ENCODE measurements around the gene ELFN1.

ELFN1 gene

DNA sequence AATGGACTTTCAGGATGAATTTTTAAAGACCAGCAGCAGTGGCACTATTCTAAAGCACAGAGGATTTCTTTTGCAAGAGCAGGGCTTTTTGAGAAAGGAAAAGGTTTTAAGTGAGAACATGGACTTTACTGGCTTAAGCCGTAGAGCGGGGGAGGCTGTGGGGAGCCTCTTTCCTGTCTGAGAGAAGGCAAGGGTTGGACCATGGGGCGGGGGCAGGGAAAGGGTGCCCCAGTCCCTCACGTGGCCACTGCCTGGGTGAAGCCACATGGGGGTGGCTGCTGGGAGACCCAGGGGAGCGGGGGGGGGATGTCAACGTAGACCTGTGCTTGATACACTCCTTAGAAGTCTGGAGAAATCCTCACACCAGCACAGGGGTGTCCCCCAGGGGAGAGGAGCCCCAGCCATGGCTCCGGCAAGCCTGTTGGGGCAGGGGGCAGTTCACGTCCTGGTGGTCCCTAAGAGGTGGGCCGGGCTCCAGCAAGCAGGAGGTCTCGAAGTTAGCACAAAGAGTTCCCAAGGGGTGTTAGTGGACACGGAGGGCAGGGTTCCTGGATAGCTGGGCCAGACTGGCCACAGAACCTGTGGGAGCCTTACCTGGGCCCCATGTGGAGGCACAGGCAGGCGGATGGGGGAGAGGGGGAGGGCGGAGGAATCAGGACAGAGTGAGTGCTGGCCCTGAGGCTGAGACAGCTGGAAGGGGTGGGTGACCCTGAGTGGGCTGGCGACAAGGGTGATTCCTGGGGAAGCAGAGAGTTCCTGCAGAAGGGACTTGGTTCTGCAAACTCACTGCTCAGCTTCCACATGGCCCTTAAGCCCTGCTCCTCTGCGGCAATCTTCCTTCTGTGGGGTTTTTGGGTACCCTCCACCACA is 36.9 kb upstream of the ELFN1 start:
- TF ChIP-seq POLR2A (IDR thresholded peaks at IDR 0.05; ENCODE audit: low read depth, low read length) (no peak), POLR2AphosphoS5 (IDR thresholded peaks at IDR 0.05; ENCODE audit: low read depth, low read length) (no peak), TAF1 (IDR thresholded peaks at IDR 0.05; ENCODE audit: borderline replicate concordance, low read depth, low read length) (no peak)
- no peak for DNase-seq (ENCODE audit: insufficient read length)
- no peak for FAIRE-seq

GRCh38 chr7:1635401-1635800 is 34.7 kb upstream of the ELFN1 start:
- FAIRE-seq (no peak), DNase-seq (ENCODE audit: insufficient read length) (no peak)
- TF ChIP-seq POLR2A (IDR thresholded peaks at IDR 0.05; ENCODE audit: low read depth, low read length): no peak
- TF ChIP-seq TAF1 (IDR thresholded peaks at IDR 0.05; ENCODE audit: borderline replicate concordance, low read depth, low read length): no peak
- no peak for TF ChIP-seq POLR2AphosphoS5 (IDR thresholded peaks at IDR 0.05; ENCODE audit: low read depth, low read length)

- no peak for DNase-seq (ENCODE audit: insufficient read length)
- no peak for FAIRE-seq
These were observed 32.9 kb upstream of the ELFN1 start for GRCh38 chr7:1637155-1637554.

GRCh38 chr7:1638215-1638661 is 31.8 kb upstream of the ELFN1 start:
- no peak for DNase-seq (ENCODE audit: insufficient read length)
- no peak for TF ChIP-seq TAF1 (IDR thresholded peaks at IDR 0.05; ENCODE audit: borderline replicate concordance, low read depth, low read length)
- TF ChIP-seq POLR2A (IDR thresholded peaks at IDR 0.05; ENCODE audit: low read depth, low read length): no peak
- TF ChIP-seq POLR2AphosphoS5 (IDR thresholded peaks at IDR 0.05; ENCODE audit: low read depth, low read length): no peak
- FAIRE-seq: no peak

More at GRCh38 chr7:1637155-1637554, 32.9 kb upstream of the ELFN1 start:
- TF ChIP-seq POLR2A (IDR thresholded peaks at IDR 0.05; ENCODE audit: low read depth, low read length) (no peak), POLR2AphosphoS5 (IDR thresholded peaks at IDR 0.05; ENCODE audit: low read depth, low read length) (no peak), TAF1 (IDR thresholded peaks at IDR 0.05; ENCODE audit: borderline replicate concordance, low read depth, low read length) (no peak)

DNA sequence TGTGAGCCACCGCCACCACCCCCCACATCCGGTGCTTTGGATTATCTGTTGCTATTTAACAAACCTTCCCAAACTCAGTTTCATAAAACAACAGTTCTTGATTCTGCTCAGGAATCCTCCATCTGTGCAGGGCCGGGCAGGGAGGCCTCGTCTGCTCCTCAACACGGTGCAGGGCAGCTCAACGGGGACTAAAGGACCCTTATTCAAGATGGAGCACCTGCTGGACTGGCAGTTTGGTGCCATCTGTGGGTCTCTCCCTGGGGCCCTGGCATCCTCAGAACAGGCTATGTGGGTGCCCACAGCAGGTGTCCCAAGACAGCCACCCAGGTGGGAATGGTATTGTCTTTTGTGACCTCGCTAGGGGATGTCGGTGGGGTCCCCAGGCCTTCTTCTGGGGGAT is 31.0 kb upstream of the ELFN1 start:
- TF ChIP-seq TAF1 (IDR thresholded peaks at IDR 0.05; ENCODE audit: borderline replicate concordance, low read depth, low read length) (no peak), POLR2AphosphoS5 (IDR thresholded peaks at IDR 0.05; ENCODE audit: low read depth, low read length) (no peak), POLR2A (IDR thresholded peaks at IDR 0.05; ENCODE audit: low read depth, low read length) (no peak)
- DNase-seq (ENCODE audit: insufficient read length): no peak
- no peak for FAIRE-seq

GRCh38 chr7:1639532-1640175 is 30.4 kb upstream of the ELFN1 start:
- no peak for DNase-seq (ENCODE audit: insufficient read length)
- no peak for FAIRE-seq
- TF ChIP-seq POLR2A (IDR thresholded peaks at IDR 0.05; ENCODE audit: low read depth, low read length): no peak
- TF ChIP-seq TAF1 (IDR thresholded peaks at IDR 0.05; ENCODE audit: borderline replicate concordance, low read depth, low read length): no peak
- no peak for TF ChIP-seq POLR2AphosphoS5 (IDR thresholded peaks at IDR 0.05; ENCODE audit: low read depth, low read length)

- TF ChIP-seq POLR2AphosphoS5 (IDR thresholded peaks at IDR 0.05; ENCODE audit: low read depth, low read length): no peak
- no peak for TF ChIP-seq TAF1 (IDR thresholded peaks at IDR 0.05; ENCODE audit: borderline replicate concordance, low read depth, low read length)
- TF ChIP-seq POLR2A (IDR thresholded peaks at IDR 0.05; ENCODE audit: low read depth, low read length): no peak
- FAIRE-seq: no peak
- DNase-seq (ENCODE audit: insufficient read length): no peak
These were observed 29.5 kb upstream of the ELFN1 start for GRCh38 chr7:1640376-1641172.

GRCh38 chr7:1641173-1641572 is 28.9 kb upstream of the ELFN1 start:
- no peak for FAIRE-seq
- TF ChIP-seq POLR2AphosphoS5 (IDR thresholded peaks at IDR 0.05; ENCODE audit: low read depth, low read length) (no peak), TAF1 (IDR thresholded peaks at IDR 0.05; ENCODE audit: borderline replicate concordance, low read depth, low read length) (no peak), POLR2A (IDR thresholded peaks at IDR 0.05; ENCODE audit: low read depth, low read length) (no peak)
- DNase-seq (ENCODE audit: insufficient read length): no peak

DNA sequence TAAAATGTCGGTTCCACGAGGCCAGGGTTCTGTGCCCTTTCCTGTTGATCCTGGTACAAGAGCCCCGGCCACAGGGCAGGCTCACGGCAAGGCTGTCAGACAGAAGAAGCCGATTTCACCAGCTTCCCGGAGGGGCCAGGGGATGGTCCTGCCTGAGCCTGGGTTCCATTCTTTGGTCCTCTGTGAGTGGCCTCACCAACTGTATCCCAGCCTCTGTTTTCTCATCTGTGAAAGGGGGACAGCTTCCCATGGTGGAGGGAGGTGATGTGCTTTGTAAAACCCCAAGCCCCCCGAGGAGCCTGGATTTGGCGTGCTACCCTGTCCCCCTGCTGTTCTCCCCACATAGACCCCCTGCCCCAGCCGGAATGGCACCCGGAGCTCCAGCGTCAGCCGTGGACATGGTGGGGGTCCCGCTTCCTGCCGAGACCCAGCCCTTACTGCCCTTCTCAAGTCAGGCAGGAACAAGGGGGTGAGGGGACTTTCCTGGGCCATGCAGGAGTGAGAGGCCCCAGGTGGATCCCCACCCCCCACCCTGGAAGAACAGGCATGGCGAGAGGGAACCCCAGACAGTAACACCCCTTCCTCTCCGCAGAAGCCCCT is 28.3 kb upstream of the ELFN1 start:
- DNase-seq (ENCODE audit: insufficient read length): no peak
- TF ChIP-seq TAF1 (IDR thresholded peaks at IDR 0.05; ENCODE audit: borderline replicate concordance, low read depth, low read length): no peak
- TF ChIP-seq POLR2A (IDR thresholded peaks at IDR 0.05; ENCODE audit: low read depth, low read length): no peak
- TF ChIP-seq POLR2AphosphoS5 (IDR thresholded peaks at IDR 0.05; ENCODE audit: low read depth, low read length): no peak
- FAIRE-seq: no peak

- FAIRE-seq: no peak
- no peak for DNase-seq (ENCODE audit: insufficient read length)
- TF ChIP-seq TAF1 (IDR thresholded peaks at IDR 0.05; ENCODE audit: borderline replicate concordance, low read depth, low read length) (no peak), POLR2AphosphoS5 (IDR thresholded peaks at IDR 0.05; ENCODE audit: low read depth, low read length) (no peak), POLR2A (IDR thresholded peaks at IDR 0.05; ENCODE audit: low read depth, low read length) (no peak)
These were observed 27.8 kb upstream of the ELFN1 start for GRCh38 chr7:1642291-1642731.
